ENCODE results near the gene TUBAL3.

DNA sequence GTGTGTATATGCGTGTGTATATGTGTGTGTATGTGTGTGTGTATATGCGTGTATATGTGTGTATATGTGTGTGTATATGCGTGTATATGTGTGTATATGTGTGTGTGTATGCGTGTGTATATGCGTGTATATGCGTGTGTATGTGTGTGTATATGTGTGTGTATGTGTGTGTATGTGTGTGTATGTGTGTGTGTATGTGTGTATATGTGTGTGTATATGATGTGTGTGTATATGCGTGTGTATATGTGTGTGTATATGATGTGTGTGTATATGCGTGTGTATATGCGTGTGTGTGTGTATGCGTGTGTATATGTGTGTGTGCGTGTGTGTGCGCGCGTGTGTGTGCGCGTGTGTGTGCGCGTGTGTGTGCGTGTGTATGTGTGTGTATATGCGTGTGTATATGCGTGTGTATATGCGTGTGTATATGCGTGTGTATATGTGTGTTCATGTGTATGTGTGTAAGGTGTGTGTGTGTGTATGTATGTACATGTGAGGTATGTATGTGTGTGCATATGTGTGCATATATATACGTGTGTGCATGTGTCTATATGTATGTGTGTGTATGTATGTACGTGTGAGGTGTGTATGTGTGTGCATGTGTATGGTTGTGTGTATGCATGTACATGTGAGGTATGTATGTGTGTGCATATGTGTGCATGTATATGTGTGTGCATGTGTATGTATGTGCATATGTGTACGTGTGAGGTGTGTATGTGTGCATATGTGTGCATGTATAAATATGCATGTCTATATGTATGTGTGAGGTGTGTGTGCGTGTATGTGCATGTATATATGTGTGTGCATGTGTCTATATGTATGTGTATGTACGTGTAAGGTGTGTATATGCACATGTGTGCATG lies 33.9 kb downstream of the TUBAL3 start:
- TF ChIP-seq, protein P1, sequence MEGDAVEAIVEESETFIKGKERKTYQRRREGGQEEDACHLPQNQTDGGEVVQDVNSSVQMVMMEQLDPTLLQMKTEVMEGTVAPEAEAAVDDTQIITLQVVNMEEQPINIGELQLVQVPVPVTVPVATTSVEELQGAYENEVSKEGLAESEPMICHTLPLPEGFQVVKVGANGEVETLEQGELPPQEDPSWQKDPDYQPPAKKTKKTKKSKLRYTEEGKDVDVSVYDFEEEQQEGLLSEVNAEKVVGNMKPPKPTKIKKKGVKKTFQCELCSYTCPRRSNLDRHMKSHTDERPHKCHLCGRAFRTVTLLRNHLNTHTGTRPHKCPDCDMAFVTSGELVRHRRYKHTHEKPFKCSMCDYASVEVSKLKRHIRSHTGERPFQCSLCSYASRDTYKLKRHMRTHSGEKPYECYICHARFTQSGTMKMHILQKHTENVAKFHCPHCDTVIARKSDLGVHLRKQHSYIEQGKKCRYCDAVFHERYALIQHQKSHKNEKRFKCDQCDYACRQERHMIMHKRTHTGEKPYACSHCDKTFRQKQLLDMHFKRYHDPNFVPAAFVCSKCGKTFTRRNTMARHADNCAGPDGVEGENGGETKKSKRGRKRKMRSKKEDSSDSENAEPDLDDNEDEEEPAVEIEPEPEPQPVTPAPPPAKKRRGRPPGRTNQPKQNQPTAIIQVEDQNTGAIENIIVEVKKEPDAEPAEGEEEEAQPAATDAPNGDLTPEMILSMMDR (IDR thresholded peaks at IDR 0.05), result no peak
- TF ChIP-seq POLR2A (IDR thresholded peaks at IDR 0.05), result no peak
- TF ChIP-seq POLR2AphosphoS5 (IDR thresholded peaks at IDR 0.05; ENCODE audit: insufficient read depth in 1 of 2, low read depth in 1 of 2), result no peak

Measured in vagina (tissue), 2 donors.